ENCODE results near the gene ANO10.

- TF ChIP-seq TEAD4 (IDR thresholded peaks at IDR 0.05) (no peak), MAX (IDR thresholded peaks at IDR 0.05) (no peak), CREB1 (IDR thresholded peaks at IDR 0.05; ENCODE audit: low read depth) (no peak), EP300 (IDR thresholded peaks at IDR 0.05; ENCODE audit: borderline replicate concordance) (no peak), RAD21 (IDR thresholded peaks at IDR 0.05; ENCODE audit: low read depth) (no peak)
These were observed 3.0 kb upstream of the ANO10 start for GRCh38 chr3:43624619-43625305.
